ENCODE results near the gene PIGB. TPM values are rescaled to one million over a fixed set of nuclear protein-coding genes. Genes with fewer than 3 reads are reported as not detected.

PIGB gene
- total RNA-seq, 1 experiment from 2014 or later, result 15.1 TPM

GRCh38 chr15:55361048-55361447 lies 42.0 kb downstream of the PIGB start:
- no peaks in the 10 kb centered on the region for H3K4me1 ChIP-seq (ENCODE audit: control insufficient read depth in 1 of 2, insufficient read depth in 2 of 2, low read length in 2 of 2)
- no peaks in the 10 kb centered on the region for H4K20me1 ChIP-seq (ENCODE audit: insufficient read depth)
- no peak overlapping the region for H3K27ac ChIP-seq (ENCODE audit: low read depth, low read length)
- intact Hi-C loops (cut with micrococcal nuclease), result no loop called here
- H3K4me2 ChIP-seq (ENCODE audit: low read length), result no peak overlapping the region
- no peaks in the 10 kb centered on the region for H3K79me2 ChIP-seq (ENCODE audit: insufficient read depth, low read length)
- no peaks in the 10 kb centered on the region for H3K9me2 ChIP-seq (ENCODE audit: insufficient read depth)
- no peaks in the 10 kb centered on the region for H3K27me3 ChIP-seq (ENCODE audit: insufficient read depth, low read length)
- DNase-seq (ENCODE audit: low read depth, low spot score), result no peak
- H3K9me3 ChIP-seq (ENCODE audit: control insufficient read depth in 1 of 2, insufficient read depth in 1 of 2, low read depth in 1 of 2, low read length in 2 of 2), result no peaks in the 10 kb centered on the region
- BruUV-seq (replicated peaks), result no TSS peak
- no peak overlapping the region for H2AFZ ChIP-seq (ENCODE audit: low read depth, low read length, poor library complexity, severe bottlenecking)
- H3K4me3 ChIP-seq (replicated peaks in 1 of 2; ENCODE audit: low read depth in 1 of 2, low read length in 2 of 2), result no peak overlapping the region
- no peak for TF ChIP-seq MAX (IDR thresholded peaks at IDR 0.05)
- no peak for TF ChIP-seq REST (IDR thresholded peaks at IDR 0.05; ENCODE audit: low read depth)
- no peak for TF ChIP-seq EZH2 (IDR thresholded peaks at IDR 0.05)
- TF ChIP-seq CEBPB (IDR thresholded peaks at IDR 0.05; ENCODE audit: low read depth), result no peak
- ChIA-PET CTCF (no interaction called here), POLR2A (no interaction called here), RAD21 (ENCODE audit: low non-redundant PET in 1 of 2, low total read pairs in 2 of 2, uncharacterized antibody in 2 of 2, unreplicated experiment in 2 of 2) (no interaction called here)
- H3K36me3 ChIP-seq (ENCODE audit: control insufficient read depth in 1 of 2, insufficient read depth in 2 of 2, low read length in 2 of 2), result no peaks in the 10 kb centered on the region
- H3K9ac ChIP-seq (ENCODE audit: low read length), result no peak overlapping the region
- no peak for ATAC-seq

GRCh38 chr15:55362641-55363040 lies 43.6 kb downstream of the PIGB start:
- Histone ChIP-seq H3K27me3 (ENCODE audit: insufficient read depth, low read length) (no peaks in the 10 kb centered on the region), H3K4me2 (ENCODE audit: low read length) (no peak overlapping the region), H3K4me1 (ENCODE audit: control insufficient read depth in 1 of 2, insufficient read depth in 2 of 2, low read length in 2 of 2) (no peaks in the 10 kb centered on the region), H3K4me3 (replicated peaks in 1 of 2; ENCODE audit: low read depth in 1 of 2, low read length in 2 of 2) (no peak overlapping the region), H2AFZ (ENCODE audit: low read depth, low read length, poor library complexity, severe bottlenecking) (no peak overlapping the region), H3K36me3 (ENCODE audit: control insufficient read depth in 1 of 2, insufficient read depth in 2 of 2, low read length in 2 of 2) (no peaks in the 10 kb centered on the region), H4K20me1 (ENCODE audit: insufficient read depth) (no peaks in the 10 kb centered on the region), H3K27ac (ENCODE audit: low read depth, low read length) (no peak overlapping the region), H3K9me3 (ENCODE audit: control insufficient read depth in 1 of 2, insufficient read depth in 1 of 2, low read depth in 1 of 2, low read length in 2 of 2) (no peaks in the 10 kb centered on the region), H3K9me2 (ENCODE audit: insufficient read depth) (no peaks in the 10 kb centered on the region), H3K79me2 (ENCODE audit: insufficient read depth, low read length) (no peaks in the 10 kb centered on the region), H3K9ac (ENCODE audit: low read length) (no peak overlapping the region)
- CTCF ChIA-PET, result no interaction called here
- no peak for DNase-seq (ENCODE audit: low read depth, low spot score)
- BruUV-seq (replicated peaks), result no TSS peak
- intact Hi-C loops (cut with micrococcal nuclease), result no loop called here
- no peak for TF ChIP-seq CTCF (IDR thresholded peaks at IDR 0.05 in 2 of 3, conservative IDR thresholded peaks at IDR 0.05 in 1 of 3; ENCODE audit: borderline replicate concordance in 1 of 3, insufficient read depth in 1 of 3, low read depth in 2 of 3, low read length in 2 of 3)
- no peak for TF ChIP-seq SRF (IDR thresholded peaks at IDR 0.05; ENCODE audit: low read depth)
- TF ChIP-seq EZH2phosphoT487 (IDR thresholded peaks at IDR 0.05; ENCODE audit: borderline replicate concordance), result no peak
- TF ChIP-seq CEBPB (IDR thresholded peaks at IDR 0.05; ENCODE audit: low read depth), result no peak
- TF ChIP-seq SP1 (IDR thresholded peaks at IDR 0.05; ENCODE audit: low read depth), result no peak
- no peak for TF ChIP-seq SIN3A (IDR thresholded peaks at IDR 0.05; ENCODE audit: low read depth)
- TF ChIP-seq TCF7L2 (IDR thresholded peaks at IDR 0.05; ENCODE audit: borderline replicate concordance, extremely low read depth, insufficient read depth, insufficient read length), result no peak
- RAD21 ChIA-PET (ENCODE audit: low non-redundant PET in 1 of 2, low total read pairs in 2 of 2, uncharacterized antibody in 2 of 2, unreplicated experiment in 2 of 2), result no interaction called here
- no peak for ATAC-seq
- POLR2A ChIA-PET, result no interaction called here

All from HCT116 (cell line).